GM19438 (cell line): ENCODE results near the gene SBNO2.

ENCODE experiments used
- ATAC-seq: cut with Tn5 transposase; IDR thresholded peaks from one replicate; pipeline ENCODE4 v1.9.1; 2021; ENCODE audit warnings: low read depth; ENCODE audit not compliant: unreplicated experiment

The SBNO2 gene

GRCh38 chr19:1108291-1109031, 65.6 kb downstream of the SBNO2 start:
- ATAC-seq = no peak

- ATAC-seq = no peak
Measured at GRCh38 chr19:1107661-1108261, 66.3 kb downstream of the SBNO2 start.

- ATAC-seq = no peak
Measured at GRCh38 chr19:1106841-1107660, 67.0 kb downstream of the SBNO2 start.

- no peak for ATAC-seq
Measured at GRCh38 chr19:1105873-1106840, 67.9 kb downstream of the SBNO2 start.

GRCh38 chr19:1105008-1105872, 68.8 kb downstream of the SBNO2 start:
- ATAC-seq = no peak

- no peak for ATAC-seq
Measured at GRCh38 chr19:1104311-1105007, 69.6 kb downstream of the SBNO2 start.

GRCh38 chr19:1103708-1104310, 70.3 kb downstream of the SBNO2 start, which contains the start of gene GPX4:
Gene GPX4 (plus strand): TSS chr19:1103994. CDS start chr19:1104044, 50 bp downstream.
- peak; percentile 61 for ATAC-seq

- no peak for ATAC-seq
Measured at GRCh38 chr19:1103132-1103707, 70.8 kb downstream of the SBNO2 start.

- ATAC-seq = no peak
Measured at GRCh38 chr19:1102407-1103131, 71.5 kb downstream of the SBNO2 start.

- ATAC-seq = no peak
Measured at GRCh38 chr19:1101337-1101698, 72.8 kb downstream of the SBNO2 start.

- no peak for ATAC-seq
Measured at GRCh38 chr19:1098177-1099051, 75.7 kb downstream of the SBNO2 start.

- no peak for ATAC-seq
Measured at GRCh38 chr19:1097810-1098176, 76.3 kb downstream of the SBNO2 start.

GRCh38 chr19:1094978-1095701, 78.9 kb downstream of the SBNO2 start, which contains the start of gene POLR2E:
Gene POLR2E (minus strand): TSS chr19:1095375. CDS start chr19:1095315, 60 bp downstream.
- peak; percentile 72 for ATAC-seq

GRCh38 chr19:1094655-1094977, 79.5 kb downstream of the SBNO2 start:
- no peak for ATAC-seq

- ATAC-seq = no peak
Measured at GRCh38 chr19:1093811-1094553, 80.1 kb downstream of the SBNO2 start.
